HG03571 (cell line): ENCODE results near the gene SOS2.
"Not testable (repeated sequence)": the region's sequence is repeated elsewhere in the genome, so short reads cannot be mapped to it uniquely, and the experiment has no call there.

Experiments used
- ATAC-seq: cut with Tn5 transposase; IDR thresholded peaks from one replicate; pipeline ENCODE4 v1.9.1; 2021; ENCODE audit not compliant: unreplicated experiment

SOS2 gene

GRCh38 chr14:50086321-50086711 is 145.1 kb downstream of the SOS2 start:
- no peak for ATAC-seq

GRCh38 chr14:50085570-50086320 is 145.6 kb downstream of the SOS2 start:
- ATAC-seq, result peak; percentile 64

- no peak for ATAC-seq
These were observed 146.7 kb downstream of the SOS2 start for GRCh38 chr14:50084666-50085065.

GRCh38 chr14:50083467-50084337 is 147.7 kb downstream of the SOS2 start:
- peak; percentile 24 for ATAC-seq

- ATAC-seq, result peak; percentile 57
These were observed 148.5 kb downstream of the SOS2 start for GRCh38 chr14:50082784-50083466.

- no peak for ATAC-seq
These were observed 149.1 kb downstream of the SOS2 start for GRCh38 chr14:50082308-50082742.

GRCh38 chr14:50079103-50079502 is 152.3 kb downstream of the SOS2 start:
- ATAC-seq, result not testable (repeated sequence)

GRCh38 chr14:50073663-50074062 is 157.7 kb downstream of the SOS2 start:
- not testable (repeated sequence) for ATAC-seq

- ATAC-seq, result no peak
These were observed 159.0 kb downstream of the SOS2 start for GRCh38 chr14:50072395-50072794.

GRCh38 chr14:50070840-50071548 is 160.4 kb downstream of the SOS2 start:
- no peak for ATAC-seq

GRCh38 chr14:50070230-50070629 is 161.1 kb downstream of the SOS2 start:
- ATAC-seq, result no peak

GRCh38 chr14:50069325-50069724 is 162.1 kb downstream of the SOS2 start:
- ATAC-seq, result no peak

- no peak for ATAC-seq
These were observed 162.9 kb downstream of the SOS2 start for GRCh38 chr14:50068496-50068895.

- no peak for ATAC-seq
These were observed 163.5 kb downstream of the SOS2 start for GRCh38 chr14:50067723-50068495.
